Adrenal gland (tissue), 12 donors: Measurements from ENCODE around the gene OSBPL6. TPM values are rescaled to one million over a fixed set of nuclear protein-coding genes. Genes with fewer than 3 reads are reported as not detected.

ENCODE experiments used
- DNase-seq, 7 donors: peaks; one replicate each; pipeline ENCODE4 v3.0.0-alpha.2; 2019 to 2020
- H3K27ac ChIP-seq, 5 donors: fragments of 200-600 bp; sonication (generic) in 4 of 5; 1 replicate in 3 of 5; 2 replicates in 2 of 5; pipeline versions ENCODE4 v1.5.1 to v1.8.0; 2016 to 2020; ENCODE audit warnings: mild to moderate bottlenecking in 1 of 5
- H3K27me3 ChIP-seq: fragments of 200-600 bp; 2 replicates; pipeline ENCODE4 v1.8.0; 2021
- H3K36me3 ChIP-seq, 2 donors: fragments of 200-600 bp; replicated peaks in 1 of 2; 1 replicate in 1 of 2; 2 replicates in 1 of 2; pipeline versions ENCODE4 v1.5.1 to v1.8.0; 2018 to 2022
- H3K4me1 ChIP-seq, 2 donors: fragments of 200-600 bp; replicated peaks in 1 of 2; 1 replicate in 1 of 2; 2 replicates in 1 of 2; pipeline versions ENCODE4 v1.5.1 to v1.8.0; 2018 to 2021
- H3K4me3 ChIP-seq, 4 donors: fragments of 200-600 bp; sonication (generic) in 3 of 4; one replicate each; pipeline ENCODE4 v1.5.1; 2016 to 2018
- H3K9me3 ChIP-seq, 3 donors: fragments of 200-600 bp; sonication (generic) in 1 of 3; replicated peaks in 1 of 3; 1 replicate in 2 of 3; 2 replicates in 1 of 3; pipeline versions ENCODE4 v1.5.1 to v1.8.0; 2016 to 2021
- CTCF ChIP-seq, 6 experiments: fragments of 450-650 bp in 4 of 6; fragments of 200-600 bp in 2 of 6; sonication (generic) in 1 of 6; IDR thresholded peaks; 1 replicate in 5 of 6; 2 replicates in 1 of 6; pipeline versions ENCODE4 v1.5.1 to v1.8.0; 2016 to 2021; ENCODE audit warnings: antibody characterized with exemption in 6 of 6, mild to moderate bottlenecking in 2 of 6, moderate library complexity in 1 of 6
- POLR2A ChIP-seq, 2 donors: fragments of 450-650 bp; IDR thresholded peaks; one replicate each; pipeline ENCODE4 v1.6.1; 2017; ENCODE audit warnings: antibody characterized with exemption in 2 of 2, mild to moderate bottlenecking in 2 of 2, moderate library complexity in 1 of 2
- WGBS, 4 donors: extraction: QIAGEN DNeasy Blood & Tissue Kit in 2 of 4; methylation state at CpG; one replicate each; pipeline versions ENCODE4 v1.1.5 to v1.1.7; 2013 to 2017; 5-methylcytosine and 5-hydroxymethylcytosine counted together
- intact Hi-C, 2 donors: fragments of 100-400 bp; cut with DNase I; formaldehyde crosslinking; loops; one replicate each; pipeline versions ENCODE4 v1.14.1 to v1.15.0; 2022 to 2023
- polyA plus RNA-seq, 3 donors: library from polyadenylated mRNA; stranded (reverse); fragments of 200-250 nt in 2 of 3; fragments of 350-450 nt in 1 of 3; fragmentation: Illumina TruSeq in 1 of 3; extraction: RNeasy Lipid Tissue Mini Kit (QIAGEN cat#74804) in 1 of 3; gene quantifications; one replicate each; pipeline ENCODE4 v1.2.3, GENCODE V29; 2013 to 2014
- total RNA-seq, 9 donors: library from RNA; depleted of rRNA in 4 of 9; stranded (reverse); fragments of >200 nt in 4 of 9; fragments of 120-200 nt in 1 of 9; fragmentation: NEBNext Ultra II Directional in 1 of 9; extraction: Animal tissue kit (Norgen Biotek cat#: 25700) in 1 of 9; gene quantifications; one replicate each; pipeline versions ENCODE4 v1.1.0 to v1.2.4, GENCODE V29; 2013 to 2023
- donor health status: healthy with polysubstance abuse.
- donor health status: Bipolar disorder and iron deficiency.
- donor health status: DM: yes; HTN: yes; CAD: no.
- donor health status: DM: no; HTN: no; CAD: no.
- donor health status: DM: no; HTN: no; CAD: no.
- donor health status: DM: yes; HTN: yes; CAD: no.

The OSBPL6 gene
- total and polyA plus RNA-seq, 12 donors = 0.16 to 12.0 (median 0.98) TPM; not detected in 1

- no peak for TF ChIP-seq CTCF (IDR thresholded peaks at IDR 0.05)
- no peak for TF ChIP-seq POLR2A (IDR thresholded peaks at IDR 0.05)
- H3K36me3 ChIP-seq = no peaks in the 10 kb centered on the region
- no peaks in the 10 kb centered on the region for H3K9me3 ChIP-seq
- no peak overlapping the region for H3K27ac ChIP-seq
- no peak for DNase-seq
- H3K4me1 ChIP-seq = no peaks in the 10 kb centered on the region
- intact Hi-C loops = loop anchor here in 1 of 2 donors (5.0 kb wide), 1 partner anchor 172 kb away; the partner anchor contains the start of gene RBM45
- no peaks in the 10 kb centered on the region for H3K27me3 ChIP-seq
- WGBS, 4 donors = 59 to 79% (median 73%) methylated on average over 4 of the region's 4 CpGs
- no peak overlapping the region for H3K4me3 ChIP-seq
These were observed 90.4 kb downstream of the OSBPL6 start for GRCh38 chr2:178284613-178285286.

GRCh38 chr2:178285287-178285615 is 90.9 kb downstream of the OSBPL6 start:
- Histone ChIP-seq H3K4me3 (no peak overlapping the region), H3K27me3 (no peaks in the 10 kb centered on the region), H3K9me3 (no peaks in the 10 kb centered on the region), H3K36me3 (no peaks in the 10 kb centered on the region), H3K27ac (no peak overlapping the region), H3K4me1 (no peaks in the 10 kb centered on the region)
- no peak for TF ChIP-seq POLR2A (IDR thresholded peaks at IDR 0.05)
- intact Hi-C loops = no loop called here
- 77 to 84% (median 81%) methylated on average over 1 of the region's 1 CpG for WGBS, 4 donors
- no peak for DNase-seq

GRCh38 chr2:178286636-178287035 is 92.3 kb downstream of the OSBPL6 start:
- H3K27me3 ChIP-seq = no peaks in the 10 kb centered on the region
- H3K9me3 ChIP-seq = no peaks in the 10 kb centered on the region
- WGBS, 4 donors = 68 to 76% (median 73%) methylated on average over 5 of the region's 5 CpGs
- no peak overlapping the region for H3K27ac ChIP-seq
- no peaks in the 10 kb centered on the region for H3K4me1 ChIP-seq
- TF ChIP-seq POLR2A (IDR thresholded peaks at IDR 0.05) = no peak
- TF ChIP-seq CTCF (IDR thresholded peaks at IDR 0.05) = no peak
- intact Hi-C loops = no loop called here
- H3K4me3 ChIP-seq = no peak overlapping the region
- no peak for DNase-seq
- no peaks in the 10 kb centered on the region for H3K36me3 ChIP-seq

GRCh38 chr2:178287652-178288344 is 93.5 kb downstream of the OSBPL6 start:
- TF ChIP-seq POLR2A (IDR thresholded peaks at IDR 0.05) = no peak
- intact Hi-C loops = no loop called here
- Histone ChIP-seq H3K9me3 (no peaks in the 10 kb centered on the region), H3K4me1 (no peaks in the 10 kb centered on the region), H3K36me3 (no peaks in the 10 kb centered on the region), H3K27ac (no peak overlapping the region), H3K4me3 (no peak overlapping the region), H3K27me3 (no peaks in the 10 kb centered on the region)
- DNase-seq = no peak
- 42 to 54% (median 48%) methylated on average over 3 of the region's 3 CpGs for WGBS, 4 donors

GRCh38 chr2:178291703-178292102 is 97.4 kb downstream of the OSBPL6 start:
- no peak for DNase-seq

More at GRCh38 chr2:178291703-178292102, 97.4 kb downstream of the OSBPL6 start:
- intact Hi-C loops = no loop called here
- Histone ChIP-seq H3K27me3 (peaks cover 3% of the 10 kb centered on the region), H3K36me3 (no peaks in the 10 kb centered on the region), H3K9me3 (no peaks in the 10 kb centered on the region), H3K4me1 (no peaks in the 10 kb centered on the region), H3K4me3 (no peak overlapping the region), H3K27ac (no peak overlapping the region)
- no peak for TF ChIP-seq CTCF (IDR thresholded peaks at IDR 0.05)
- TF ChIP-seq POLR2A (IDR thresholded peaks at IDR 0.05) = no peak
